ENCODE measurements around the gene FIG4.

GRCh38 chr6:109815054-109815453 is 124.0 kb downstream of the FIG4 start:
- TF ChIP-seq POLR2AphosphoS5 (IDR thresholded peaks at IDR 0.05; ENCODE audit: borderline replicate concordance, low read depth, low read length), result no peak
- no peak for TF ChIP-seq EZH2 (IDR thresholded peaks at IDR 0.05)
- TF ChIP-seq FOXP2 (optimal IDR thresholded peaks at IDR 0.05; ENCODE audit: control extremely low read depth, extremely low read length, insufficient read depth), result no peak

Data from SK-N-MC (cell line).